GM06990 (cell line): Measurements from ENCODE around the gene ABCG2.

Experiments
- DNase-seq: peaks from one replicate; pipeline ENCODE4 v3.0.0-alpha.2; 2011; ENCODE audit not compliant: insufficient read length; ENCODE audit errors: extremely low read depth
- H3K27me3 ChIP-seq: replicated peaks from 2 replicates; pipeline ENCODE4 v1.6.0; 2011; ENCODE audit warnings: low read length; ENCODE audit not compliant: control insufficient read depth, insufficient read depth
- H3K36me3 ChIP-seq: 2 replicates; pipeline ENCODE4 v1.5.1; 2011; ENCODE audit warnings: low read length; ENCODE audit not compliant: control insufficient read depth, insufficient read depth
- H3K4me3 ChIP-seq: replicated peaks from 2 replicates; pipeline ENCODE4 v1.5.1; 2011; ENCODE audit warnings: low read depth, mild to moderate bottlenecking, control low read depth, low read length
- TF ChIP-seq, protein P1 (sequence below): IDR thresholded peaks from 2 replicates; pipeline ENCODE4 v1.5.1; 2011; ENCODE audit warnings: low read length, control low read depth, mild to moderate bottlenecking, inconsistent platforms; ENCODE audit not compliant: insufficient read depth, poor library complexity, severe bottlenecking

ABCG2 gene

DNA sequence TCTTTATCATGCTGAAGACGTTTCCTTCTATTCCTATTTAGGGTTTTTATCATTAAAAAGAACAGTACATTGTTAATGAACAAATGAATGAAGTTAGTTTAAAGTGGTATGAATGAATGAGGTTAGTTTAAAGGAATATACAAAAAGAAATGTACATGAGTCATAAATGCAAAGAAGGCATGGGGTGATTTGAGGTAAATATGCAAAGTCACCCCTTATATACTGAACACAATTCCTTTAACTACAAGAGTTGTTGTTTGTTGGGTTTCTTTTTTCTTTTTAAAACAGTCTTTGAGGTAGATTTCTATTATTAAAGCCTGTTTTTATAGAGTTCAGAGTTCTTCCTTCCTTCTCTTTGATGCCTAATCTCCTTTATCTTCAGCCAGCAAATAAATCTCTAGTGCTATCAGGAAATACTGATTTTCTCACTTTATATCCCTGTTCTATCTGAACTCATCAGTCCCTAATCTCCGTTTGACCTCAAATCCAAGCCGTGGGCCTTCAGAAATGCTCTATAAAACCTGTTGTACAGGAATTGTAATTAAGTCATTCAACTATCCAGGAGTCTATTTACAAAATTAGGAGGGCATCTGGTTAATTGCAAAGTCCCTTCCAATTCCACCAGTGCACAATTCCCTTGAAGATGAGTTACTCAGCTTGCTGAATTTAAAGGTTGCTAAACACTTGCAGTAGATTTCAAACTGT is 31.6 kb upstream of the ABCG2 start:
- DNase-seq = no peak
- TF ChIP-seq, protein P1, sequence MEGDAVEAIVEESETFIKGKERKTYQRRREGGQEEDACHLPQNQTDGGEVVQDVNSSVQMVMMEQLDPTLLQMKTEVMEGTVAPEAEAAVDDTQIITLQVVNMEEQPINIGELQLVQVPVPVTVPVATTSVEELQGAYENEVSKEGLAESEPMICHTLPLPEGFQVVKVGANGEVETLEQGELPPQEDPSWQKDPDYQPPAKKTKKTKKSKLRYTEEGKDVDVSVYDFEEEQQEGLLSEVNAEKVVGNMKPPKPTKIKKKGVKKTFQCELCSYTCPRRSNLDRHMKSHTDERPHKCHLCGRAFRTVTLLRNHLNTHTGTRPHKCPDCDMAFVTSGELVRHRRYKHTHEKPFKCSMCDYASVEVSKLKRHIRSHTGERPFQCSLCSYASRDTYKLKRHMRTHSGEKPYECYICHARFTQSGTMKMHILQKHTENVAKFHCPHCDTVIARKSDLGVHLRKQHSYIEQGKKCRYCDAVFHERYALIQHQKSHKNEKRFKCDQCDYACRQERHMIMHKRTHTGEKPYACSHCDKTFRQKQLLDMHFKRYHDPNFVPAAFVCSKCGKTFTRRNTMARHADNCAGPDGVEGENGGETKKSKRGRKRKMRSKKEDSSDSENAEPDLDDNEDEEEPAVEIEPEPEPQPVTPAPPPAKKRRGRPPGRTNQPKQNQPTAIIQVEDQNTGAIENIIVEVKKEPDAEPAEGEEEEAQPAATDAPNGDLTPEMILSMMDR = no peak
- H3K27me3 ChIP-seq = no peaks in the 10 kb centered on the region
- H3K4me3 ChIP-seq = no peak overlapping the region
- H3K36me3 ChIP-seq = no peaks in the 10 kb centered on the region

DNA sequence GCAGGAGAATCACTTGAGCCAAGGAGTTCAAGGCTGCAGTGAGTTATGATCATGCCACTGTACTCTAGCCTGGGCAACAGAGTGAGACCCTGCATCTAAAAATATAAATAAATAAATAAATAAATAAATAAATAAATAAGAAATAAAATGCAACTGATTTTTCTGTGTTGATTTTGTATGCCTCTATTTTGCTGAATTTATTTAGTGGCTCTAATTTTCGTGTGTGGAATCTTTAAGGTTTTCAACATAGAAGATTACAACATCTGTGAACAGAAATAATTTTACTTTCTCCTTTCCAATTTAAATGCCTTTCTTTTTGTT is 30.9 kb upstream of the ABCG2 start:
- TF ChIP-seq, protein P1 = no peak
- Histone ChIP-seq H3K4me3 (no peak overlapping the region), H3K27me3 (no peaks in the 10 kb centered on the region), H3K36me3 (no peaks in the 10 kb centered on the region)
- DNase-seq = no peak

- Histone ChIP-seq H3K27me3 (no peaks in the 10 kb centered on the region), H3K36me3 (no peaks in the 10 kb centered on the region), H3K4me3 (no peak overlapping the region)
- TF ChIP-seq, protein P1 = no peak
- no peak for DNase-seq
Observed at GRCh38 chr4:88188738-88189417, 30.4 kb upstream of the ABCG2 start.

- Histone ChIP-seq H3K36me3 (no peaks in the 10 kb centered on the region), H3K27me3 (no peaks in the 10 kb centered on the region), H3K4me3 (no peak overlapping the region)
- TF ChIP-seq, protein P1 = no peak
- no peak for DNase-seq
Observed at GRCh38 chr4:88187766-88188165, 29.3 kb upstream of the ABCG2 start.

- H3K4me3 ChIP-seq = no peak overlapping the region
- H3K36me3 ChIP-seq = no peaks in the 10 kb centered on the region
- DNase-seq = no peak
- TF ChIP-seq, protein P1 = no peak
- no peaks in the 10 kb centered on the region for H3K27me3 ChIP-seq
Observed at GRCh38 chr4:88185906-88186305, 27.5 kb upstream of the ABCG2 start.
